NCI-H748 treated with DMSO at 0.1 percent for 48 hours (cell line): ENCODE results near the gene SAMD7.

Experiments used
- DNase-seq: peaks from one replicate; lab custom pipeline; 2025; lab: John Stamatoyannopoulos, UW

The SAMD7 gene

DNA sequence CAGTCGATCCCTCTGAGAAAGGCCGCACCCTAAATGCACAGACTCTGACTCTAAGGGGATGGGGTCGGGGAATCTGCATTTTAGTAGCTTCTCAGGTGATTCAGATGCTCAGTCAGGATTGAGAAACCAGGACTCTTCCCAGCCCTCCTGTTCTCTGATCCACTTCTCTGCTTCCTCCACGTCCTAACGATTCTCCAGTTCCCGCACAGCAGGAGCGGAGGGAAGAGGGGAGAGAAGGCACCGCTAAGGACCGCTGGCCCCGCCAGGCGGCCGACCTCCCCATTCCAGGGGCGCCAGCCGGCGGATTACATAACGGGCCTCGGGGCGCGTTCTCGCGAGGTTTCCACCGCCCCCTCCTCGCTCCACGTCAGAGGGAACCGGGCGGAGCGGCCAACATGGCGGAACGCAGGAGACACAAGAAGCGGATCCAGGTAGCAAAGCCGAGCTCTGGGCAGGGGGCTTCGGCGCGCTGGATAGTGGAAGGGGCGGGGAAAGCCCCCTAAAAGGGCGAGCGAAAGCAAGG is 55.1 kb downstream of the SAMD7 start, which contains the start of gene SEC62:
Gene SEC62 (plus strand): TSS at position 380 of the 523 bp plus-strand sequence. CDS start 16 bp downstream, at position 396.
- peak; percentile 52 for DNase-seq

DNA sequence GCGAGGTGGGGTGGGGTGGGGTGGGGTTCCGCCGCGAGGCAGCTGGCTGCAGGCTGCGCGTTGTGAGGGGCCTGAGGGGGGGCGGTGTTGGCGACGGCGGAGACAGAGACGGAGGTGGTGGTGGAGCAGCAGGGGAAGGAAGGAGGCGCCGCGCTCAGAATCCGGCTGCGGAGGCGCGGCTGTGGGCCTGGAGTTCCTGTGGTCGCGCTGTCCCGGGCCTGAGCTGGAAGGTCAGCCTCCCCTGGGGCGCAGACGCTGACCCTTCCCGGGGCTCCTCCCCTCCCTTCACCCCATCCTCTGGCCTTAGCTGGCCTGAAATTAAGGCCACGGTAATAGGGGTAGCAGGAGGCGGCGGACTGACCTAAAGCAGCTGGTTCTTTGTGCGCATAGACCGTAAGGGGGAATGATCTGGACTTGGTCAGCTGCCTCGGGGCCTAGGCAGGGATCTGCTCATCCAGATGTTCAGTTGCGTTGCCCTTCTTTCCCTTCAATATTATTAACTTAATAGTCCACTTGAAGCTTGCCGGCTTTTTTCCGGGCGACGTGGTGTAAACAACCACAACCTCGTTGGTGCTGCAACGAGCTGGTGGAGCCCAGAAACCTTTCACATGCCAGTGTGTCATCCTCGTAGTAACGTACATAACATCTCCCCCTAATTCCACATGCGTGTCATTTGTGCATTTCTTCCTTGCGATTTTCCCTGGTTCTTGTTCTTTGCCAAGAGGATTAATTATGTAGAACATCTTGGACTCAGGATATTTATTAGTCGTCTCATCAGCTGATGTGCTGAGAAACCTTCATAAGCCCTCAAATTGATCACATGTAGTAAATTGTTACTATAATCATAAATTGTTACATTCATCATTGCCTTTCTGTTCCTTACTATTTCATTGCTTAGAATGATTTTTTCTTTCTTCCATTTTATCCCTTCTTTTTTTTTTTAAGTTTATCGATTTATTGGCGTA is 55.9 kb downstream of the SAMD7 start:
- peak; percentile 29 for DNase-seq

DNA sequence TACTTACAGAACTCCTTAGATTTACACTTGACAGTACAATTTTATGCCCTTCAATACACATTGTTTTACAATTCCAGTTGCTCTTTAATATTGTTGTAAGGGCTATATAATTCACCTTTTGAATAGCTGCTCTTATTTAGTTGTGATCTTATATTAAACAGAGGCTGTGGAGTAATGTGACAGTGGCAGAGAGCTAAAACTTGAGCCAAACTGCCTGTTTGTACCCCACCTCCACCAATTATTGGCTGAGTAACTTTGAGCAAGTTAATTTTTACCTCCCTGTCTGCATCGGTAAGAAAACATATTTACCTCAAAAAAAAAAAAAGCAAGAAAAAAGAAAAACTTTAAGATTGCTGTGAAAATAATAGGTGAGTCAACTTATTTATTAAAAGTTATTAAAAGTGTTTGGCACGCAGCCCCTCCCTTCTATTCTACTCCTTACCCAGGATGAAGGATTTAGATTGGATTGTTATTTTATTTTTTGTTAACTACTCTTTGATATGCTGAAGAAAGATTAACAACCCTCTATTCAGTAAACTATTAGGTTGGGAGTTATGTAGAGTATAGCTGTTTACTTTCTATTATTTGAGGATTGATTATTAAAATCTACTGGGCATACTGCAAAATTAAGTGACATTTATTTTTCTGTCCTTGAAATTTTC is 57.0 kb downstream of the SAMD7 start:
- no peak for DNase-seq

DNA sequence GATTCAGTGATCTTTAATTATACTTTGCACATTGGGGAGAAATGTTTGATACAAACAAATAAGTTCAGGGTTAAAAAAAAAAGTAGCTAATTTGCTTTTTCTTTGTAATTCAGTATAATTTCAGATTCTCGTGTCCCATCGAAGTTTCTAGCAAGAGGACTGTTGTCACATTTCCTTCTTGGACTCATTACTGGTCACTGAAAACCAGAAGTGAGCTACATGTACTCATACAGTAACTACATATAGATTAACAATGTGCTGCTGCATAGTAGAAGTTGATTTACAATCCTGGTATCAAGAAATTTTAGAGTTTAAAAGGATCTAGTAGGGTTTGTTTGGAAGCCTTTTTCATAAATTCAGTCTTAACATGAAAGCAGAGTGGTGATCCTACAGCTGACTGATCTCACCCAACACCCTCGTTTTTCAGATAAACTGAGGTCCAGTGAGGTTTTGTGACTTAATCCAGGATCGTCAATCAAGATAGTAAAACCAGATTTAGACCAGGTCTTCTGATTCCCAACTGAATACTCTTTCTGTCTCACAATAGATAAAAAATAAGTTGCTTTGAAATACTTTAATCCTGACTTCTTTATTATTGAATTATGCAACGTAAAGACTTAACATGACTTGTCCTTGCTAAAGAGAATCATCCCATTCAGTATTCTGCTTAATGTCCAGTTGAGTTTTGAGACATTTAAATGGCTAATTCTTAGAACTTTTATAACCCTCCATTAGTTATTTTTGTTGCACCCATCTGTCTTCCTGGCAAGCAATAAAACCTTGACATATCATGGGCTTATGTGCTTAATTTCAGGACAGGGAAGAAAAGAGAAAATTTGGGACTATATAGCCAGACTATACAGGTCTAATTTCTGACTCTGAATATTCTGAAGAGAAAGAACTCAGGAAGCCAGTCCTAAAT is 58.1 kb downstream of the SAMD7 start:
- no peak for DNase-seq

DNA sequence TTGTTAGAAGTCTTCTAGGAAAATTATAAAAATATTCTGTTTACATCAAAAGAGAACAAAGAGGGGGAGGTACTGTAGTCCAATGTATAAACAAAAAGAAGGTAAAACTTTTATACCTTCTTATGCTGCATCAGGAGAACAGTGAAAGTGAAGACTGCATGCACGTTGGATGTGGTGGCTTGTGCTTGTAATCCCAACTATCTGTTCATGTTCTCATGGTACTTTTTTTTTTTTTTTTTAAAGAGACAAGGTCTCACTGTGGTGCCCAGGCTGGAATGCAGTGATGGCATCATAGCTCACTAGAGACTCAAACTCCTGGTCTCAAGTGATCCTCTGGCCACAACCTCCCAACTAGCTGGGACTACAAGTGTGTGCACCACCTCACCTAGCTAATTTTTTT is 59.5 kb downstream of the SAMD7 start:
- no peak for DNase-seq

DNA sequence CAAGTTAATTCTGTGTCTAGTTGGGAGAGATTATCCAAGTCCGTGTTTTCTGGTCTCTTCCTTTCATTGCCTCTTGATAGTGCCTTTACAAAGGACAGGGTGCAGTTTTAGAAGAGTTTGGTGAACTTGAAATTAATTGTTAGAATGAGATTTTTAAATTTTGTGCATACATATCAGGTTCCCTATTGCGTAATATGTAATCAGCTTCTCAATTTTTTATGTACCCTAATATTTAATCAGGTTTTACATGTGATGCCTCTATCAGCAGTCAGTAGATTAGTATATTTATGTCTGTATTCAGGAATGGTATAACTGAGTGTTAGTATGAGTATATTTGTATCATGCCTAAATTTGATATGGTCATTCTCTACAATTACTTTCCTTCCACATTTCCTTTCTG is 60.1 kb downstream of the SAMD7 start:
- DNase-seq, result no peak

DNA sequence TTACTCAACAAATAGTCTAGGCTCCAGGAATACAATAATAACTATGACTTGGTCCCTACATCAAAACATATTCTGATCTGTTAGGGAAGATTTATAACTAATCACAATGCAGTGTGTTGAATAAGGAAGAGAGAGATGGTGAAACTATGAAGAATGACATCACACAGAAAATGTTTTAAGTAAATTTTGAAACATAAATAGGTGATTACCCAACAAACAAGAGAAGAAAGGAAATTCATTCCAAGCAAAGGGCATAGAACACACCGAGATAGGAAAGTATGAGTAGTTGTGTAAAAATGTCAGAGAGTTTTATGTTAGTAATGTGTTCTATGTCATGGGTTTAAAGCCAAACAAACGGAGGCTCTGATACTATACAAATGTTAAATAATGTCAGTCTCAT is 68.7 kb downstream of the SAMD7 start:
- DNase-seq, result no peak

DNA sequence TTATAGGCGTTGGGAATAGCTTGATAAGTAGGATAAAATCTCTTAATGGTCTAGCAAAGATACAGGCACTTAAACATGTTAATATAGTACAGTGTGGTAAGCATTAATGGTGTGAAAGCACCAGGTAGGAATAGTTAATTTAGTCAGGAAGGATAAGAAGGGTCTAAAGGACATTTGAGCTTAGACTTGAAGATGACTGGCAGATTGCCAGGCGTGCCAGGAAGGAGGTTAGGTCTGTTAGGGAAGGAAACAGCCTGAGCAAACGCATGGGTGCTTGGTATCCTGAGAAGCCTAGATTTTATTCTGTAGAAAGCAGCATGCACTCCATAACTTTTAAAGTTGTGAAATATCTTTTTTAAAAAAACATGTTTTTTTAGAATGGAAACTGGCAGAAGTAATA is 72.9 kb downstream of the SAMD7 start:
- no peak for DNase-seq
